K562 (cell line): Measurements from ENCODE around the gene TRDMT1. TPM values are rescaled to one million over a fixed set of nuclear protein-coding genes. Genes with fewer than 3 reads are reported as not detected.

Experiments
- ATAC-seq: fragments of 200-7000 bp; cut with Tn5 transposase; 3 replicates; pipeline ENCODE4 v1.9.1; 2020; ENCODE audit warnings: moderate library complexity
- BruUV-seq: library from RNA; stranded (reverse); fragments of 400-500 nt; replicated peaks from 2 replicates; lab custom pipeline; 2021; lab: Mats Ljungman, UMichigan
- CTCF ChIA-PET: fragments of 300-600 bp; formaldehyde crosslinking; extraction: SDS; loops from one replicate; lab custom pipeline; 2021; ENCODE audit warnings: low intra/inter-chr PET ratio; lab: Yijun Ruan, JAX
- POLR2A ChIA-PET: fragments of 300-600, 350-650 bp; sonication (Branson Sonifier 250); formaldehyde crosslinking; extraction: SDS; loops from one replicate; lab custom pipeline; 2021; ENCODE audit warnings: antibody characterized with exemption, inconsistent platforms; lab: Yijun Ruan, JAX
- DNase-seq, 4 experiments: peaks; one replicate each; pipeline versions ENCODE4 v3.0.0 to v3.0.0-alpha.2; 2011 to 2018; ENCODE audit warnings: low spot score in 3 of 4, mixed read lengths in 3 of 4; ENCODE audit errors: extremely low read depth in 1 of 4
- FAIRE-seq: peaks from 2 replicates; lab custom pipeline; 2011; peaks lifted over from hg19 to GRCh38; lab: Jason Lieb, UNC
- H2AFZ ChIP-seq: 2 replicates; pipeline ENCODE4 v1.6.0; 2011; ENCODE audit warnings: low read depth, low read length, control low read depth, inconsistent platforms
- H3K27ac ChIP-seq: fragments of 200-600 bp; 3 replicates; pipeline ENCODE4 v1.8.0; 2011; ENCODE audit warnings: low read depth, mild to moderate bottlenecking, control low read depth, inconsistent platforms, low read length, moderate library complexity, mixed read lengths; ENCODE audit errors: extremely low read depth
- H3K27me3 ChIP-seq, 2 experiments: fragments of 300-600 bp in 1 of 2; 2 replicates in 1 of 2; 3 replicates in 1 of 2; pipeline versions ENCODE4 v1.6.0 to v1.8.0; 2011; ENCODE audit warnings: inconsistent platforms in 2 of 2, low read length in 2 of 2, mild to moderate bottlenecking in 1 of 2, mixed read lengths in 1 of 2, moderate library complexity in 1 of 2; ENCODE audit not compliant: control insufficient read depth in 2 of 2, insufficient read depth in 2 of 2
- H3K36me3 ChIP-seq: fragments of 300-600 bp; 3 replicates; pipeline ENCODE4 v1.8.0; 2011; ENCODE audit warnings: mild to moderate bottlenecking, low read length, inconsistent platforms; ENCODE audit not compliant: control insufficient read depth, insufficient read depth
- H3K4me1 ChIP-seq, 2 experiments: fragments of 200-600 bp in 1 of 2; replicated peaks in 1 of 2; 2 replicates in 1 of 2; 3 replicates in 1 of 2; pipeline versions ENCODE4 v1.5.1 to v1.8.0; 2011; ENCODE audit warnings: inconsistent platforms in 2 of 2, low read length in 2 of 2, mild to moderate bottlenecking in 1 of 2, mixed read lengths in 1 of 2, moderate library complexity in 1 of 2; ENCODE audit not compliant: control insufficient read depth in 2 of 2, insufficient read depth in 2 of 2
- H3K4me2 ChIP-seq: 2 replicates; pipeline ENCODE4 v1.6.1; 2011; ENCODE audit warnings: low read length, control low read depth, inconsistent platforms, mixed read lengths; ENCODE audit not compliant: insufficient read depth
- H3K4me3 ChIP-seq: fragments of 200-600 bp; sonication (generic), shearing (Covaris generic); 2 replicates; pipeline ENCODE4 v1.5.1; 2016; ENCODE audit warnings: control low read depth, inconsistent platforms
- H3K79me2 ChIP-seq: fragments of 200-600 bp; 3 replicates; pipeline ENCODE4 v1.8.0; 2011; ENCODE audit warnings: low read length, inconsistent platforms; ENCODE audit not compliant: control insufficient read depth, insufficient read depth
- H3K9ac ChIP-seq, 2 experiments: 2 replicates each; pipeline versions ENCODE4 v1.6.0 to v1.6.1; 2011; ENCODE audit warnings: low read depth in 2 of 2, low read length in 2 of 2, control low read depth in 1 of 2, inconsistent platforms in 1 of 2, mild to moderate bottlenecking in 1 of 2, mixed read lengths in 1 of 2; ENCODE audit not compliant: insufficient read depth in 1 of 2
- H3K9me1 ChIP-seq: one replicate; pipeline ENCODE4 v1.6.0; 2011; ENCODE audit warnings: inconsistent platforms, mild to moderate bottlenecking, low read length, moderate library complexity; ENCODE audit not compliant: control insufficient read depth, insufficient read depth
- H3K9me3 ChIP-seq: replicated peaks from 2 replicates; pipeline ENCODE4 v1.5.1; 2011; ENCODE audit warnings: low read depth, low read length, inconsistent platforms; ENCODE audit not compliant: control insufficient read depth, insufficient read depth
- H4K20me1 ChIP-seq: replicated peaks from 2 replicates; pipeline ENCODE4 v1.6.1; 2011; ENCODE audit warnings: low read length, inconsistent platforms, mixed read lengths; ENCODE audit not compliant: control insufficient read depth, insufficient read depth
- DIDO1 ChIP-seq: fragments of 450-650 bp; IDR thresholded peaks from 2 replicates; pipeline ENCODE4 v1.6.1; 2016; ENCODE audit warnings: low read depth, missing biosample characterization, missing genetic modification characterization
- E2F1 ChIP-seq: sonication (generic); formaldehyde crosslinking; IDR thresholded peaks from 2 replicates; pipeline ENCODE4 v1.8.1; 2023; ENCODE audit warnings: mild to moderate bottlenecking, missing genetic modification reagents, moderate library complexity
- HDGF ChIP-seq: fragments of 450-650 bp; IDR thresholded peaks from 2 replicates; pipeline ENCODE4 v1.6.1; 2016
- MCM2 ChIP-seq: fragments of 450-650 bp; IDR thresholded peaks from 2 replicates; pipeline ENCODE4 v1.6.1; 2017; ENCODE audit warnings: low read depth, mild to moderate bottlenecking
- MCM5 ChIP-seq: fragments of 450-650 bp; IDR thresholded peaks from 2 replicates; pipeline ENCODE4 v1.6.1; 2016; ENCODE audit warnings: low read depth
- MTA1 ChIP-seq: fragments of 450-650 bp; IDR thresholded peaks from 2 replicates; pipeline ENCODE4 v1.6.1; 2017; ENCODE audit warnings: borderline replicate concordance
- PURB ChIP-seq: sonication (generic); formaldehyde crosslinking; IDR thresholded peaks from 2 replicates; pipeline ENCODE4 v1.9.0; 2021; ENCODE audit warnings: low read depth, mild to moderate bottlenecking, missing genetic modification reagents
- PYGO2 ChIP-seq: fragments of 450-650 bp; IDR thresholded peaks from 2 replicates; pipeline ENCODE4 v1.6.1; 2016; ENCODE audit warnings: mild to moderate bottlenecking, missing genetic modification characterization, moderate library complexity, missing compliant biosample characterization
- RB1 ChIP-seq: fragments of 450-650 bp; IDR thresholded peaks from 2 replicates; pipeline ENCODE4 v1.6.1; 2017; ENCODE audit warnings: low read depth, mild to moderate bottlenecking
- SMARCA5 ChIP-seq: fragments of 450-650 bp; IDR thresholded peaks from 2 replicates; pipeline ENCODE4 v1.6.1; 2016
- TRIM24 ChIP-seq, 2 experiments: fragments of 450-650 bp; IDR thresholded peaks; 2 replicates each; pipeline ENCODE4 v1.6.1; 2016
- ZBTB12 ChIP-seq: fragments of 250-450 bp; sonication (Bioruptor Pico); IDR thresholded peaks from 2 replicates; pipeline ENCODE4 v1.4.0; 2020
- ZNF75A ChIP-seq: fragments of 450-650 bp; formaldehyde crosslinking; IDR thresholded peaks from 2 replicates; pipeline ENCODE4 v1.4.0; 2020; ENCODE audit warnings: mild to moderate bottlenecking
- in situ Hi-C: fragments of 300-500 bp; cut with MboI; formaldehyde crosslinking; loops from 4 replicates; pipeline ENCODE4 v1.15.0; 2018; ENCODE audit warnings: inconsistent platforms, mixed read lengths
- intact Hi-C: fragments of 100-400 bp; cut with micrococcal nuclease; formaldehyde crosslinking; loops from 2 replicates; pipeline ENCODE4 v1.14.2; 2022
- polyA plus RNA-seq, 8 experiments: library from polyadenylated mRNA; depleted of rRNA in 4 of 8; stranded (reverse) in 5 of 8; unstranded in 3 of 8; fragments of >200 nt; fragmentation: Nextera tagmentation in 2 of 8; fragmentation: Illumina TruSeq in 1 of 8; extraction: Ambion mirVana in 2 of 8; extraction: Trizol in 1 of 8; gene quantifications; 2 replicates each; pipeline versions ENCODE4 v1.2.1 to v1.2.3, GENCODE V29; 2011 to 2014; ENCODE audit warnings: inconsistent platforms in 1 of 8, missing spikeins in 1 of 8
- total RNA-seq, 7 experiments: library from RNA; depleted of rRNA in 6 of 7; stranded (reverse); fragments of >200 nt in 6 of 7; fragmentation: Illumina TruSeq in 2 of 7; extraction: Trizol in 2 of 7; gene quantifications; 2 replicates each; pipeline versions ENCODE4 v1.2.1 to v1.2.3, GENCODE V29; 2011 to 2021; ENCODE audit warnings: low replicate concordance in 1 of 7
- TF ChIP-seq, protein P1 (sequence below): fragments of 250-450 bp; sonication (Bioruptor Pico); IDR thresholded peaks from 2 replicates; pipeline ENCODE4 v1.5.0; 2022; ENCODE audit warnings: mild to moderate bottlenecking

TRDMT1 gene
- total and polyA plus RNA-seq, 9 of the 15 experiments (the other 6 are each of a cell fraction or from before 2014, with no cell fraction given), result 5.4 to 12.6 (median 9.3) TPM

- H3K9me1 ChIP-seq, result no peaks in the 10 kb centered on the region
- TF ChIP-seq RB1 (no peak), MTA1 (no peak), HDGF (no peak), E2F1 (CRISPR knock-in tag) (no peak), PURB (CRISPR knock-in tag) (no peak), MCM5 (no peak), ZBTB12 (CRISPR knock-in tag) (no peak), SMARCA5 (no peak), TRIM24 (IDR thresholded peaks at IDR 0.05) (no peak), DIDO1 (tag) (no peak), MCM2 (no peak), ZNF75A (CRISPR knock-in tag) (no peak), PYGO2 (tag) (no peak)
- TF ChIP-seq, protein P1, sequence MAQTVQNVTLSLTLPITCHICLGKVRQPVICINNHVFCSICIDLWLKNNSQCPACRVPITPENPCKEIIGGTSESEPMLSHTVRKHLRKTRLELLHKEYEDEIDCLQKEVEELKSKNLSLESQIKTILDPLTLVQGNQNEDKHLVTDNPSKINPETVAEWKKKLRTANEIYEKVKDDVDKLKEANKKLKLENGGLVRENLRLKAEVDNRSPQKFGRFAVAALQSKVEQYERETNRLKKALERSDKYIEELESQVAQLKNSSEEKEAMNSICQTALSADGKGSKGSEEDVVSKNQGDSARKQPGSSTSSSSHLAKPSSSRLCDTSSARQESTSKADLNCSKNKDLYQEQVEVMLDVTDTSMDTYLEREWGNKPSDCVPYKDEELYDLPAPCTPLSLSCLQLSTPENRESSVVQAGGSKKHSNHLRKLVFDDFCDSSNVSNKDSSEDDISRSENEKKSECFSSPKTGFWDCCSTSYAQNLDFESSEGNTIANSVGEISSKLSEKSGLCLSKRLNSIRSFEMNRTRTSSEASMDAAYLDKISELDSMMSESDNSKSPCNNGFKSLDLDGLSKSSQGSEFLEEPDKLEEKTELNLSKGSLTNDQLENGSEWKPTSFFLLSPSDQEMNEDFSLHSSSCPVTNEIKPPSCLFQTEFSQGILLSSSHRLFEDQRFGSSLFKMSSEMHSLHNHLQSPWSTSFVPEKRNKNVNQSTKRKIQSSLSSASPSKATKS (CRISPR knock-in tag), result no peak
- DNase-seq (no peak), FAIRE-seq (no peak), ATAC-seq (no peak)
- H3K4me2 ChIP-seq, result no peak overlapping the region
- H2AFZ ChIP-seq, result no peak overlapping the region
- H3K36me3 ChIP-seq, result no peaks in the 10 kb centered on the region
- no peaks in the 10 kb centered on the region for H3K27me3 ChIP-seq
- H4K20me1 ChIP-seq, result no peaks in the 10 kb centered on the region
- H3K27ac ChIP-seq, result no peak overlapping the region
- no peaks in the 10 kb centered on the region for H3K4me1 ChIP-seq
- POLR2A ChIA-PET, result interaction anchor here (2.0 kb wide), 1 partner anchor 18 kb away, joined by 7 read pairs; no protein-coding TSS in a partner anchor
- H3K4me3 ChIP-seq, result no peak overlapping the region
- BruUV-seq, result no TSS peak
- no peak overlapping the region for H3K9ac ChIP-seq
- no peaks in the 10 kb centered on the region for H3K9me3 ChIP-seq
- in situ Hi-C loops (no loop called here), intact Hi-C loops (loop anchor here (10.0 kb wide), 1 partner anchor 186 kb away; no protein-coding TSS in a partner anchor)
- CTCF ChIA-PET, result no interaction called here
- H3K79me2 ChIP-seq, result no peaks in the 10 kb centered on the region
Observed at GRCh38 chr10:17140386-17140761, 61.1 kb downstream of the TRDMT1 start.
